NCI-H1436 (cell line): ENCODE measurements around the gene SORBS1.

Experiments
- DNase-seq: peaks from one replicate; lab custom pipeline; 2025; lab: John Stamatoyannopoulos, UW

SORBS1 gene

GRCh38 chr10:95435548-95436279 lies 125.5 kb downstream of the SORBS1 start:
- no peak for DNase-seq

DNA sequence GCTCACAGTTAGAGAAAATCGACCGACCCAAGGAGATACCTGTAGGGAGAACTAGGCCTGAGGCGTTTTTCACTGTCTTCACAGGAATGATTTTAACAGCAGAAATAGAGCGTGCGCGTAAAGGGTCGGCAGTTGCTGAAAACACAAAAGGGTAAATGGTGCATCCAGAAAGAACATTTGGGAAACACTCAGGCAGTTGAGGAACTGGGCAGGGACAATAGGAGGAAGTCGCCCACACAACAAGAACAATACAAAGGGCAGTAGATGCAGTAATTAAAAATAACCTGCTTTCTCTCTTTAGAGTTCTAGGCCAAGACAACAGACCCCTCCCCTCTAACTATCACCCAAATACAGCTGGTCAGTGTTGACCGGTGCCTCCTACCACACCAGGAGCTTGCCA lies 126.6 kb downstream of the SORBS1 start:
- no peak for DNase-seq

DNA sequence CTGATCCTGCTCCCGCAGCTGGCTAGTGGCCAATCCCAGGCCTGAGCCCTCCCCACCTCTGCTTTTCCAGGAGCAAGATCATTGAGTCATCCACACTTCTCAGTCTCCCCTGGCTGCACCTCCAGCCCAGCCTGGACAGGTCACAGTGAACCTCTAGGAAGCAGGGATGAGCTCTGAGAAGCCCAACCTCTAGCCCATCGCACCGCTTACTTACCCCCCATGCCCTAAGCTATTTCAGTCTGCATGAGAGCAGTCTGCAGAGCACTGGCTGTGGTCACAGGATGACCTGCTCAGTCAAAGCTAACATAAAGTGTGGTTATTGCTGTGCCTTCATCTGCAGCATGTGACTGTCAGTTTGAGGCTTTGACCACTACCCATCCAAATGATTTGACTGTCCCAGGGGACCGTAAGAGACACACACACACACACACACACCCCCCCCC lies 129.2 kb downstream of the SORBS1 start:
- DNase-seq = no peak

GRCh38 chr10:95430231-95430951 lies 130.8 kb downstream of the SORBS1 start:
- peak; percentile 57 for DNase-seq

DNA sequence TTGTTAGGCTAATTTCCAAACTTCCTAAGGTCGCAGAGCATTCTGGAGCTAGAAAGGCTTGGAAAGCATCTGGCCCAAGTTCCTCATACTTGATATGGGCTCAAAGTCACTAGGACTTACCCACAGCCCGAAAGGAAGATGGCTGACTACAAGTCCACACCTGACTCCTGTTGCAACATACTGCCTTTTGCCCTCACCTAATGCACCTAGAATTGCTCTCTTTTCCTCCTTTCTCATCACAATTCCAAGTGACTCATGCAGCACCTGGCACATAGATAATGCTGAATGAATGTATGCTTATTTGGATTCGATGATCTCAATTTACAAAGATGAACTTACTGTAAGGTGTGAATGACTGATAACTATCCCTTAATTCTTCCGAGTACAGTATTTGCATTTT lies 131.5 kb downstream of the SORBS1 start:
- DNase-seq = no peak

- no peak for DNase-seq
These were observed 132.5 kb downstream of the SORBS1 start for GRCh38 chr10:95428701-95429100.

DNA sequence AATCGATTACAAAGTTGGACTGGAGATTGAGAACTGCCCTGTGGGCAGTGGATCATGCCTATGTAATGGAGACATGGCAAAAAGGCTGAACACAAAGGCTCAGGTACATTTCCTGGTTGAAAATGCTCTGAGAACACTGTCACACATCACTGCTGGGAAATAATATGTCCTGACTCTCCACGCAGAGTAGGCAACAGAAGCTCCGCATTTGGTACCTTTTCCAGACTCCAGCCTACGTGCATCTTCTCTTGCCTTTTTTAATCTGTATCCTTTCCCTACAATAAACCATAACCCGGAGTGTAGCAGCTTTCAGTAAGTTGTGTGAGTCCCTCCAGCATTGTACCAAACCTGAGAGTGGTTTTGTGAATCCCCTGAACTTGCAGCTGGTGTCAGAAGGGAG lies 134.7 kb downstream of the SORBS1 start:
- no peak for DNase-seq

- no peak for DNase-seq
These were observed 135.3 kb downstream of the SORBS1 start for GRCh38 chr10:95425592-95426465.

GRCh38 chr10:95423164-95424005 lies 137.8 kb downstream of the SORBS1 start:
- DNase-seq = no peak

DNA sequence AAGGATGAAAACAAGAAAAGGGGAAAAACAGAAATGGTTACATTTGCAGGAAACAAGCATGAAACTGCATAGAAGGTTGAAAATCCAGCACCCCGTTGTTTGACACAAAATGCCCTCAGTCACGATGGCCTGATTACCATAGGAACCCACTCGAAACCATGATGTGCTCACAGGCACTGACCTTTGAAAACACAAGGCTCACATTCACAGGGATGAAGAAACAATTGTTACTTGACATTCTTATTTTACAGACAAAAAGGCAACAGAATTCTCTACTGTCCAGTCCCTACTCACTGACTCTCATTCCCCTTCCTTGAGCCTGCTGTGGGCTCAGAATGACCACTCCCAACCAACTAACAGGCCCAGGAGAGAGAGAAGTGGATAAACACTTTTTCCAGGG lies 138.9 kb downstream of the SORBS1 start:
- DNase-seq = no peak

- no peak for DNase-seq
These were observed 139.4 kb downstream of the SORBS1 start for GRCh38 chr10:95421782-95422181.

DNA sequence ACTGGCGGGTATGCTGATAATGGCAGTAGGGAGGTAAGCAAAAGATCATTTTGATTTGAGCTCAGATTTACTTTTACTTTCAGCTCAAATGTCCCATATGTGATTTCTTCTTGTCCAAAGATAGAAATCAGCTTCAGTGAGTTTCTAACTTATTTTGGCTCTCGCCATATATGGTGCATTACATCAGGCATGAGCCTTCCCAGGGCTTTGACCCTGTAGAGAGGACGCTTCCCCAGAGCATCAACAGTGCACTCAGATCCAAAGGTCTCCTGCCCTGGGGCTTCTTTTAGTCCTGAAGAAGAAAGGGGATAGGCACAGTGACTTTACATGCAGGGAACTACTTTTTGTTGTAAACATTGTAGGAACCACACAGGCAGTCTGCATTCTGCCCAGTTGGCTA lies 141.8 kb downstream of the SORBS1 start:
- no peak for DNase-seq

GRCh38 chr10:95416973-95417372 lies 144.2 kb downstream of the SORBS1 start:
- no peak for DNase-seq

- no peak for DNase-seq
These were observed 144.9 kb downstream of the SORBS1 start for GRCh38 chr10:95416270-95416669.

DNA sequence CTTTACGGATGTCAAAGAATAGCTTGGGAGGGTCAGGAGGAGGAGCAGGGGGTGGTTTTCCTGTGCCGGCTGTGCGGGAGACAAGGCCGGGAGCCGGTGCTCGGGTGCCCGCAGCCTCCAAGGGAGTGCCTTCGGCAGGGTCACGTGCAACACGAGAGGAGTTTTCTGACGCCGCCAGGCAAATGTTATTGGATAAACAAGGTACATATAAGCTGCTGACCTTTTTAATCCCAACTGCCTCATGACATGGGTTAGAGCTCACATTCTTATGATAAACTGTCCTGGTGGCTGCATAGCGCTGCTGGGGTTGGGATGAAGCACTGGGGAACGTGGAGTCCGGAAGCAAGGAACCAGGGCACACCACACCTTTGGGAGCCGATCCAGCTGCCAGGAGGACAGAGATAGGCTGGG lies 145.5 kb downstream of the SORBS1 start:
- no peak for DNase-seq

- DNase-seq = no peak
These were observed 146.2 kb downstream of the SORBS1 start for GRCh38 chr10:95414844-95415485.

GRCh38 chr10:95414016-95414830 lies 146.9 kb downstream of the SORBS1 start:
- no peak for DNase-seq

GRCh38 chr10:95413588-95413987 lies 147.6 kb downstream of the SORBS1 start:
- DNase-seq = no peak

GRCh38 chr10:95411635-95412034 lies 149.5 kb downstream of the SORBS1 start:
- DNase-seq = no peak
